Breast epithelium (tissue), 3 donors: ENCODE data around the gene STX2.

ENCODE experiments used
- POLR2A ChIP-seq: fragments of 450-650 bp; IDR thresholded peaks from one replicate; pipeline ENCODE4 v1.6.1; 2016; ENCODE audit warnings: antibody characterized with exemption, mild to moderate bottlenecking, moderate library complexity
- POLR2AphosphoS5 ChIP-seq, 3 donors: sonication (generic); formaldehyde crosslinking; IDR thresholded peaks; one replicate each; pipeline ENCODE4 v1.6.1; 2017; ENCODE audit warnings: antibody characterized with exemption in 3 of 3
- TF ChIP-seq, protein P1 (sequence below), 3 donors: fragments of 450-650 bp; IDR thresholded peaks; one replicate each; pipeline ENCODE4 v1.5.1; 2016 to 2017; ENCODE audit warnings: antibody characterized with exemption in 3 of 3, mild to moderate bottlenecking in 3 of 3, moderate library complexity in 3 of 3

DNA sequence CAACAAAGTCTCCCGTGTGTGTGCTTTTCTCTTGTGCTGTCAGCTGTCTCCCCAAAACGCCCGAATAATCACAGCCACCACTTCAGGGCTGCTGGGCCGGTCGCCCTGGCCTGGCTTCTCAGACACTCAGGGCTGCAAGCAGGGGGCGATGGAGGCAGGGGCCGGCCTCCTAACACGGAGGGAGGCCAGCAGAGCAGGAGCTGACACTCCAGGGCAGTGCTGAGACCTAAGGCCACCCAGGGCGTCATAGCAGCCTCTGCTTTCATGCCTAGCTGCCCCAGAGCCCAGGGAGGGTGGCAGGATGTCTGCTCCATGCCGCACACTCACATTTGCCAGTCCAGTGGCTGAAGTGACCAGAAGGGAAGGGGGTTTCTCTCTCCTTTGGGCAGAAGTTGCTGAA is 25.6 kb downstream of the STX2 start:
- TF ChIP-seq, protein P1, sequence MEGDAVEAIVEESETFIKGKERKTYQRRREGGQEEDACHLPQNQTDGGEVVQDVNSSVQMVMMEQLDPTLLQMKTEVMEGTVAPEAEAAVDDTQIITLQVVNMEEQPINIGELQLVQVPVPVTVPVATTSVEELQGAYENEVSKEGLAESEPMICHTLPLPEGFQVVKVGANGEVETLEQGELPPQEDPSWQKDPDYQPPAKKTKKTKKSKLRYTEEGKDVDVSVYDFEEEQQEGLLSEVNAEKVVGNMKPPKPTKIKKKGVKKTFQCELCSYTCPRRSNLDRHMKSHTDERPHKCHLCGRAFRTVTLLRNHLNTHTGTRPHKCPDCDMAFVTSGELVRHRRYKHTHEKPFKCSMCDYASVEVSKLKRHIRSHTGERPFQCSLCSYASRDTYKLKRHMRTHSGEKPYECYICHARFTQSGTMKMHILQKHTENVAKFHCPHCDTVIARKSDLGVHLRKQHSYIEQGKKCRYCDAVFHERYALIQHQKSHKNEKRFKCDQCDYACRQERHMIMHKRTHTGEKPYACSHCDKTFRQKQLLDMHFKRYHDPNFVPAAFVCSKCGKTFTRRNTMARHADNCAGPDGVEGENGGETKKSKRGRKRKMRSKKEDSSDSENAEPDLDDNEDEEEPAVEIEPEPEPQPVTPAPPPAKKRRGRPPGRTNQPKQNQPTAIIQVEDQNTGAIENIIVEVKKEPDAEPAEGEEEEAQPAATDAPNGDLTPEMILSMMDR (IDR thresholded peaks at IDR 0.05): no peak
- TF ChIP-seq POLR2A (no peak), POLR2AphosphoS5 (IDR thresholded peaks at IDR 0.05) (no peak)
